CD4-positive, alpha-beta T cell treated with Interleukin-17A for 4 hours (primary cell): ENCODE results near the gene KNOP1.
"Not testable (repeated sequence)": the region's sequence is repeated elsewhere in the genome, so short reads cannot be mapped to it uniquely, and the experiment has no call there.

Source experiments
- DNase-seq: peaks from one replicate; pipeline ENCODE4 v3.0.0-alpha.2; 2020; ENCODE audit warnings: mixed read lengths

KNOP1 gene

GRCh38 chr16:19679281-19679680 lies 38.7 kb downstream of the KNOP1 start:
- DNase-seq = not testable (repeated sequence)

- no peak for DNase-seq
Observed at GRCh38 chr16:19678804-19679203, 39.2 kb downstream of the KNOP1 start.

- DNase-seq = no peak
Observed at GRCh38 chr16:19677402-19677801, 40.6 kb downstream of the KNOP1 start.

- DNase-seq = no peak
Observed at GRCh38 chr16:19674485-19674884, 43.5 kb downstream of the KNOP1 start.

GRCh38 chr16:19672378-19672777 lies 45.6 kb downstream of the KNOP1 start:
- no peak for DNase-seq

GRCh38 chr16:19666477-19666876 lies 51.5 kb downstream of the KNOP1 start:
- no peak for DNase-seq

- not testable (repeated sequence) for DNase-seq
Observed at GRCh38 chr16:19665313-19665712, 52.7 kb downstream of the KNOP1 start.

GRCh38 chr16:19664166-19664565 lies 53.9 kb downstream of the KNOP1 start:
- no peak for DNase-seq

- DNase-seq = no peak
Observed at GRCh38 chr16:19662351-19662750, 55.7 kb downstream of the KNOP1 start.

- DNase-seq = no peak
Observed at GRCh38 chr16:19660432-19660831, 57.6 kb downstream of the KNOP1 start.

GRCh38 chr16:19659554-19659953 lies 58.5 kb downstream of the KNOP1 start:
- DNase-seq = no peak

GRCh38 chr16:19657831-19658230 lies 60.2 kb downstream of the KNOP1 start:
- DNase-seq = no peak

GRCh38 chr16:19655242-19655777 lies 62.7 kb downstream of the KNOP1 start:
- no peak for DNase-seq

GRCh38 chr16:19654147-19654546 lies 63.9 kb downstream of the KNOP1 start:
- no peak for DNase-seq
